ENCODE measurements around the gene GCLC.

GRCh38 chr6:53461696-53462095, 83.2 kb downstream of the GCLC start:
- TF ChIP-seq CTCF (IDR thresholded peaks at IDR 0.05 in 8 of 11, conservative IDR thresholded peaks at IDR 0.05 in 3 of 11) (no peak), POLR2AphosphoS5 (IDR thresholded peaks at IDR 0.05) (no peak), POLR2A (IDR thresholded peaks at IDR 0.05) (no peak)

All from spleen (tissue), 7 donors.